ENCODE data around the gene ENOX1. TPM values are rescaled to one million over a fixed set of nuclear protein-coding genes. Genes with fewer than 3 reads are reported as not detected.

The ENOX1 gene
- total RNA-seq, 2 donors from 2014 or later, result 0.78 to 4.3 TPM

DNA sequence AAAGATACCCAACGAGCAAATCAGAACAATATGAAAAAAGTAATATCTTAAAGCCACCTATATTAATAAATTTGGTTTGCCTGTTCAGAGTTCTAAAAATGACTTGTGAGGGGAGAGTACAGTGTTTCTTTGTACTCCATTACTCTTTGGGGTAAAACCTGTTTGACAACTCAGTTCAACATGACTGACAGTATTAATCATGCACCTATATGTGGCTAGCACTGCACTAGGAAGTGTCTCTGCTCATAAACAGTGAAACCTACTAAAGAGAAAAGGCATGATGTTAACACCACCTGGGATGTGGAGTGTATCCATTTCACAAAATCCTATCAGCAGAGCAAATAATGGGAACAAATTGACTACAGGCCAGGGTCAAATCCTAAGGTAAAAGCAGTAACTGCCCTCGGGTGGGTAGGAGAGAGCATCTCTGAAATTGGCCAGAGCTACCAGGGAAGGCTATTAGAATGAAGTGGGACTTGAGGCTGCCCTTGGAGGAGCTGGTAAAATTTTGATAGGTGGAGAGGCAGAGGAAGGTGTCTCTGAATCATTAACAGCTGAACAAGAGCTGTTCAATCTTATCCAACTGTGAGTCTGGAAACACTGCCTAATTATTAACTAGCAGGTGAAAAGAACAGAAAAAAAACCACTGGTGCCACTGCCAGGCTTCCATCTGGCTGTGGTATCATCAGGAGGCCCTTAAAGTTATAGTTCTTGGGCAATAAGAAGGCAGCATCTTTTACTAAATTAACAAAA lies 398.3 kb downstream of the ENOX1 start:
- Histone ChIP-seq H3K9me3 (no peaks in the 10 kb centered on the region), H3K4me3 (no peak overlapping the region), H3K4me1 (peaks cover 41% of the 10 kb centered on the region), H3K27me3 (no peaks in the 10 kb centered on the region), H3K36me3 (replicated peaks in 1 of 2; ENCODE audit: insufficient read depth in 1 of 2, low read depth in 2 of 2) (no peaks in the 10 kb centered on the region), H3K27ac (peak overlapping the region; percentile 73 to 83 (median 80))
- TF ChIP-seq POLR2A (IDR thresholded peaks at IDR 0.05) (no peak), CTCF (IDR thresholded peaks at IDR 0.05) (no peak)
- 6 to 13% methylated on average over 2 of the region's 2 CpGs for WGBS, 2 donors
- DNase-seq (peak; percentile 44 to 70 (median 58)), ATAC-seq (peak; percentile 92)
- intact Hi-C loops (cut with DNase I), result no loop called here

DNA sequence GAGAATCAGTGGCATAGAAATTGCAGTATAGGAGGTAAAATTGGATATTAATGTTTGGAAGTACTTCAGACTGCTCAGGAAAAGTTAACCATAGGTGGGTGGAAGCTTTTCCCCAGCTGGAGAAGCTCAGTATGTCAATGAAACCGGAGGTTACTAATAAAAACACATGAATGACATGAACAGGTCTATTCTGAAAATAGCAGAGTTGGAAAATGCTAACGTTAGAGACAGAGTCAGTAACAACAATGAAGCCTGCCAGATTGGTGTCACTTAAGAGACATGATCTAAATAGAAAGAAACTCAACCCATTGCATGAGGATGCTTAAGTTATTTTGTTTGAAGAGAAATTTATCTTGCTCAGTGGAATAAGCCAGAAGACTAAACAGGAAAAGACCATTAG lies 398.9 kb downstream of the ENOX1 start:
- no peak for ATAC-seq
- 25 to 28% methylated on average over 2 of the region's 2 CpGs for WGBS, 2 donors

DNA sequence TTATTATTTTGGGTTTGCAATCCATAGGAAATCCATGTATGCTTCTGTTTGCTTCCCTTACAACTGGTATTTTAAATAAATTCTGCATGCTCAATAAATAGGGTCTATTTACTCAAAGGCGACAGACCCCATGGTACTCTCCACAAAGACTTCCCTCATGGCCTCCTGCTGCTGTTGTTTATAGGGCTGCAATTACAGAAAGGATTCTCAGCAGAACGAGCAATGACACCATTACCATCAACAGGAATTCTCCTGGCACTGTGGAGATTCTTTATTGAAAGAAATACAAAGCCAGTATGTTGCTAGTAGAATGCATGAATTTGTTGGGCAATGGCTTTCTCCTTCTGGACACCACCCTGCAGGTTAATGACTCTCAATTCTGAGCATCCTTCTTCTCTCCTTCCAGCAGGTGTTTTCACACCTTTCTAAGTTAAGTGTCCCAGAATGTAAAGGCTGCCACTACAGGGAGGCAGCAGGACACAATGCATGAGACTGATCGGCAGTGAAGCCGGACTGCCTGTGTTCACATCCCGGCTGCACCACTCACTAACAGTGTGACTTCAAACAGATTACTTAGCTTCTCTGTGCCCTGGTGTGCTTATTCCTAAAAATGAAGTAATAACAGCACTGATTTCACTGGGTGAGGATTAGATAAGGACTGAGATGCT lies 403.1 kb downstream of the ENOX1 start:
- intact Hi-C loops (cut with DNase I), result no loop called here
- no peak for ATAC-seq
- DNase-seq, result no peak
- H3K36me3 ChIP-seq (replicated peaks in 1 of 2; ENCODE audit: insufficient read depth in 1 of 2, low read depth in 2 of 2), result no peaks in the 10 kb centered on the region
- peaks cover 22% of the 10 kb centered on the region for H3K4me1 ChIP-seq
- 93 to 96% methylated on average over 5 of the region's 5 CpGs for WGBS, 2 donors
- TF ChIP-seq POLR2A (IDR thresholded peaks at IDR 0.05) (no peak), CTCF (IDR thresholded peaks at IDR 0.05) (no peak)
- H3K4me3 ChIP-seq, result no peak overlapping the region
- no peak overlapping the region for H3K27ac ChIP-seq
- no peaks in the 10 kb centered on the region for H3K27me3 ChIP-seq
- H3K9me3 ChIP-seq, result no peaks in the 10 kb centered on the region

More for the DNA sequence above, 398.9 kb downstream of the ENOX1 start:
- Histone ChIP-seq H3K4me1 (peaks cover 41% of the 10 kb centered on the region), H3K9me3 (no peaks in the 10 kb centered on the region), H3K27ac (peak overlapping the region; percentile 73 to 83 (median 80)), H3K4me3 (no peak overlapping the region), H3K27me3 (no peaks in the 10 kb centered on the region), H3K36me3 (replicated peaks in 1 of 2; ENCODE audit: insufficient read depth in 1 of 2, low read depth in 2 of 2) (no peaks in the 10 kb centered on the region)
- TF ChIP-seq CTCF (IDR thresholded peaks at IDR 0.05) (no peak), POLR2A (IDR thresholded peaks at IDR 0.05) (no peak)
- intact Hi-C loops (cut with DNase I), result no loop called here
- no peak for DNase-seq

- 58 to 71% methylated on average over 1 of the region's 1 CpG for WGBS, 2 donors
- ATAC-seq (no peak), DNase-seq (no peak)
- Histone ChIP-seq H3K4me3 (no peak overlapping the region), H3K27ac (no peak overlapping the region), H3K4me1 (peaks cover 20% of the 10 kb centered on the region), H3K27me3 (no peaks in the 10 kb centered on the region), H3K36me3 (replicated peaks in 1 of 2; ENCODE audit: insufficient read depth in 1 of 2, low read depth in 2 of 2) (no peaks in the 10 kb centered on the region), H3K9me3 (no peaks in the 10 kb centered on the region)
- no peak for TF ChIP-seq CTCF (IDR thresholded peaks at IDR 0.05)
- TF ChIP-seq POLR2A (IDR thresholded peaks at IDR 0.05), result no peak
- intact Hi-C loops (cut with DNase I), result no loop called here
Measured at GRCh38 chr13:43379738-43380137, 407.0 kb downstream of the ENOX1 start.
